Measurements from ENCODE around the gene PLXNA2.

GRCh38 chr1:208071435-208072031 is 172.7 kb downstream of the PLXNA2 start:
- TF ChIP-seq POLR2A (IDR thresholded peaks at IDR 0.05; ENCODE audit: low read depth) (no peak), POLR2AphosphoS5 (IDR thresholded peaks at IDR 0.05) (no peak), CTCF (IDR thresholded peaks at IDR 0.05) (no peak)
